GM12801 (cell line): ENCODE data around the gene TSSK2.

Source experiments
- CTCF ChIP-seq: IDR thresholded peaks from one replicate; pipeline ENCODE4 v1.5.1; 2011; ENCODE audit warnings: control low read depth; ENCODE audit not compliant: insufficient read length; ENCODE audit errors: extremely low read depth

Gene TSSK2

GRCh38 chr22:19122143-19122751 lies 8.9 kb upstream of the TSSK2 start, which contains the start of gene DGCR2:
Gene DGCR2, minus strand, starts transcription at chr22:19122412. Its CDS starts 206 bp downstream, at chr22:19122206.
- no peak for TF ChIP-seq CTCF

- TF ChIP-seq CTCF, result no peak
These were observed 8.2 kb upstream of the TSSK2 start for GRCh38 chr22:19122752-19123492.

GRCh38 chr22:19123936-19124335 lies 7.2 kb upstream of the TSSK2 start:
- no peak for TF ChIP-seq CTCF

GRCh38 chr22:19124377-19124776 lies 6.7 kb upstream of the TSSK2 start:
- TF ChIP-seq CTCF, result no peak

GRCh38 chr22:19125011-19125410 lies 6.1 kb upstream of the TSSK2 start:
- no peak for TF ChIP-seq CTCF

- TF ChIP-seq CTCF, result no peak
These were observed 5.4 kb upstream of the TSSK2 start for GRCh38 chr22:19125474-19126308.
